ENCODE measurements around the gene NEURL2.

- TF ChIP-seq CTCF (IDR thresholded peaks at IDR 0.05; ENCODE audit: low read depth, low read length, missing input control) (no peak), RXRA (IDR thresholded peaks at IDR 0.05) (peak; percentile 42 to 75), FOXA1 (IDR thresholded peaks at IDR 0.05) (no peak), HNF4G (IDR thresholded peaks at IDR 0.05) (no peak), YY1 (IDR thresholded peaks at IDR 0.05) (no peak), HNF4A (conservative IDR thresholded peaks at IDR 0.05) (peak; percentile 43 to 57), MAX (IDR thresholded peaks at IDR 0.05) (no peak), RAD21 (IDR thresholded peaks at IDR 0.05) (no peak), SP1 (IDR thresholded peaks at IDR 0.05) (peak; percentile 47), JUND (IDR thresholded peaks at IDR 0.05) (no peak), REST (IDR thresholded peaks at IDR 0.05) (no peak), TAF1 (conservative IDR thresholded peaks at IDR 0.05) (no peak)
These were observed 36.3 kb upstream of the NEURL2 start for GRCh38 chr20:45927071-45927878.
